DOHH2 (cell line): ENCODE results near the gene GLCCI1.

Experiments
- H3F3A ChIP-seq: fragments of 200-600 bp; sonication (generic), shearing (Covaris generic); 2 replicates; pipeline ENCODE4 v1.6.0; 2016; ENCODE audit warnings: antibody characterized with exemption, mild to moderate bottlenecking; ENCODE audit not compliant: control insufficient read depth, insufficient read depth
- H3K27ac ChIP-seq: fragments of 200-600 bp; sonication (generic); 2 replicates; pipeline ENCODE4 v1.5.1; 2014; ENCODE audit warnings: low read depth, mild to moderate bottlenecking, low read length, moderate library complexity
- H3K27me3 ChIP-seq: fragments of 200-600 bp; sonication (generic); 2 replicates; pipeline ENCODE4 v1.6.1; 2014; ENCODE audit warnings: mild to moderate bottlenecking, low read length, mixed read lengths; ENCODE audit not compliant: control insufficient read depth
- H3K36me3 ChIP-seq: fragments of 200-600 bp; sonication (generic); 2 replicates; pipeline ENCODE4 v1.6.1; 2014; ENCODE audit warnings: mild to moderate bottlenecking, low read length, moderate library complexity, mixed read lengths; ENCODE audit not compliant: control insufficient read depth
- H3K4me1 ChIP-seq: fragments of 200-600 bp; sonication (generic); 2 replicates; pipeline ENCODE4 v1.6.1; 2014; ENCODE audit warnings: mild to moderate bottlenecking, low read length, mixed read lengths; ENCODE audit not compliant: control insufficient read depth
- H3K4me2 ChIP-seq: fragments of 200-600 bp; sonication (generic); 2 replicates; pipeline ENCODE4 v1.6.0; 2014; ENCODE audit warnings: mild to moderate bottlenecking, low read length, moderate library complexity
- H3K4me3 ChIP-seq: fragments of 200-600 bp; sonication (generic); 2 replicates; pipeline ENCODE4 v1.5.1; 2014; ENCODE audit warnings: mild to moderate bottlenecking, low read length, mixed read lengths
- H3K79me2 ChIP-seq: fragments of 200-600 bp; sonication (generic); 2 replicates; pipeline ENCODE4 v1.6.1; 2014; ENCODE audit warnings: mild to moderate bottlenecking, low read length, mixed read lengths; ENCODE audit not compliant: control insufficient read depth
- H3K9me2 ChIP-seq: fragments of 200-600 bp; sonication (generic); replicated peaks from 2 replicates; pipeline ENCODE4 v1.6.1; 2014; ENCODE audit warnings: mild to moderate bottlenecking, low read length, mixed read lengths; ENCODE audit not compliant: control insufficient read depth
- H3K9me3 ChIP-seq: fragments of 200-600 bp; sonication (generic); 2 replicates; pipeline ENCODE4 v1.6.1; 2014; ENCODE audit warnings: antibody characterized with exemption, low read length, mixed read lengths; ENCODE audit not compliant: control insufficient read depth, insufficient read depth
- H4K20me1 ChIP-seq: fragments of 200-600 bp; sonication (generic); 2 replicates; pipeline ENCODE4 v1.6.0; 2014; ENCODE audit warnings: low read depth, mild to moderate bottlenecking, antibody characterized with exemption, low read length, moderate library complexity; ENCODE audit not compliant: control insufficient read depth, insufficient read depth
- EZH2phosphoT487 ChIP-seq: fragments of 200-600 bp; sonication (generic); IDR thresholded peaks from 2 replicates; pipeline ENCODE4 v1.6.1; 2017; ENCODE audit warnings: borderline replicate concordance, mild to moderate bottlenecking, antibody characterized with exemption, low read length, moderate library complexity, mixed read lengths
- TF ChIP-seq, protein P1 (sequence below): fragments of 200-600 bp; sonication (generic); IDR thresholded peaks from one replicate; pipeline ENCODE4 v1.5.1; 2014; ENCODE audit warnings: antibody characterized with exemption, mild to moderate bottlenecking, low read depth, low read length; ENCODE audit not compliant: poor library complexity, severe bottlenecking

Gene GLCCI1

DNA sequence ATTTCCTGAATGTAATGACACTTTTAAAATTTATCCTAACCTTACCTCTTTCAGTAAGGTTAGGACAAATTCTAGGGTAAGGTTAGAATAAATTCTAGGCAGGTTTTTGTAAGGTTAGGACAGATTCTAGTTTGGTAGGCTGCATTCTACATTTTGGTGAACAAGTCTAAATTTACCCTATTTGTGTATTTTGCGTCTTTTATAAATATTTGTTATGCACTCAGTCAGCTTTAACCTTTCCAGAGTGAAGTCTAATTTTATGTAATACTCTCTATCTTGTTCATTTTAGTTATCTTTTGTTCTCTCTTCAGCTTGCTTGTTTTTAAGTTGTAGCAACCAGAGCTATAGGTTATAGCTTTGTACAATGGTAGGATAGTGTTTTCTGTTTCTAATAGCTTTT is 54.0 kb downstream of the GLCCI1 start:
- no peaks in the 10 kb centered on the region for H3K4me1 ChIP-seq
- H3K4me2 ChIP-seq: no peak overlapping the region
- no peak overlapping the region for H3K27ac ChIP-seq
- peaks cover 2% of the 10 kb centered on the region; the same call in 1 of the 2 replicates for H3F3A ChIP-seq
- no peaks in the 10 kb centered on the region for H3K9me2 ChIP-seq
- no peak for TF ChIP-seq EZH2phosphoT487
- TF ChIP-seq, protein P1, sequence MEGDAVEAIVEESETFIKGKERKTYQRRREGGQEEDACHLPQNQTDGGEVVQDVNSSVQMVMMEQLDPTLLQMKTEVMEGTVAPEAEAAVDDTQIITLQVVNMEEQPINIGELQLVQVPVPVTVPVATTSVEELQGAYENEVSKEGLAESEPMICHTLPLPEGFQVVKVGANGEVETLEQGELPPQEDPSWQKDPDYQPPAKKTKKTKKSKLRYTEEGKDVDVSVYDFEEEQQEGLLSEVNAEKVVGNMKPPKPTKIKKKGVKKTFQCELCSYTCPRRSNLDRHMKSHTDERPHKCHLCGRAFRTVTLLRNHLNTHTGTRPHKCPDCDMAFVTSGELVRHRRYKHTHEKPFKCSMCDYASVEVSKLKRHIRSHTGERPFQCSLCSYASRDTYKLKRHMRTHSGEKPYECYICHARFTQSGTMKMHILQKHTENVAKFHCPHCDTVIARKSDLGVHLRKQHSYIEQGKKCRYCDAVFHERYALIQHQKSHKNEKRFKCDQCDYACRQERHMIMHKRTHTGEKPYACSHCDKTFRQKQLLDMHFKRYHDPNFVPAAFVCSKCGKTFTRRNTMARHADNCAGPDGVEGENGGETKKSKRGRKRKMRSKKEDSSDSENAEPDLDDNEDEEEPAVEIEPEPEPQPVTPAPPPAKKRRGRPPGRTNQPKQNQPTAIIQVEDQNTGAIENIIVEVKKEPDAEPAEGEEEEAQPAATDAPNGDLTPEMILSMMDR: no peak
- H3K4me3 ChIP-seq: no peak overlapping the region
- no peaks in the 10 kb centered on the region for H4K20me1 ChIP-seq
- H3K36me3 ChIP-seq: peaks cover 74% of the 10 kb centered on the region
- H3K79me2 ChIP-seq: peaks cover 18% of the 10 kb centered on the region
- H3K9me3 ChIP-seq: peaks cover 14% of the 10 kb centered on the region; the same call in 1 of the 2 replicates
- H3K27me3 ChIP-seq: no peaks in the 10 kb centered on the region

GRCh38 chr7:8035192-8035591 is 66.6 kb downstream of the GLCCI1 start:
- H3K27me3 ChIP-seq: no peaks in the 10 kb centered on the region
- H3K27ac ChIP-seq: no peak overlapping the region
- no peak for TF ChIP-seq EZH2phosphoT487
- TF ChIP-seq, protein P1: no peak
- peaks cover 10% of the 10 kb centered on the region for H3K4me1 ChIP-seq
- H3K4me3 ChIP-seq: no peak overlapping the region
- no peaks in the 10 kb centered on the region for H4K20me1 ChIP-seq
- peaks cover 2% of the 10 kb centered on the region; the same call in 1 of the 2 replicates for H3K79me2 ChIP-seq
- H3K36me3 ChIP-seq: peaks cover 57% of the 10 kb centered on the region
- no peak overlapping the region for H3K4me2 ChIP-seq
- H3F3A ChIP-seq: peaks cover 24% of the 10 kb centered on the region
- H3K9me2 ChIP-seq: no peaks in the 10 kb centered on the region
- no peaks in the 10 kb centered on the region for H3K9me3 ChIP-seq

DNA sequence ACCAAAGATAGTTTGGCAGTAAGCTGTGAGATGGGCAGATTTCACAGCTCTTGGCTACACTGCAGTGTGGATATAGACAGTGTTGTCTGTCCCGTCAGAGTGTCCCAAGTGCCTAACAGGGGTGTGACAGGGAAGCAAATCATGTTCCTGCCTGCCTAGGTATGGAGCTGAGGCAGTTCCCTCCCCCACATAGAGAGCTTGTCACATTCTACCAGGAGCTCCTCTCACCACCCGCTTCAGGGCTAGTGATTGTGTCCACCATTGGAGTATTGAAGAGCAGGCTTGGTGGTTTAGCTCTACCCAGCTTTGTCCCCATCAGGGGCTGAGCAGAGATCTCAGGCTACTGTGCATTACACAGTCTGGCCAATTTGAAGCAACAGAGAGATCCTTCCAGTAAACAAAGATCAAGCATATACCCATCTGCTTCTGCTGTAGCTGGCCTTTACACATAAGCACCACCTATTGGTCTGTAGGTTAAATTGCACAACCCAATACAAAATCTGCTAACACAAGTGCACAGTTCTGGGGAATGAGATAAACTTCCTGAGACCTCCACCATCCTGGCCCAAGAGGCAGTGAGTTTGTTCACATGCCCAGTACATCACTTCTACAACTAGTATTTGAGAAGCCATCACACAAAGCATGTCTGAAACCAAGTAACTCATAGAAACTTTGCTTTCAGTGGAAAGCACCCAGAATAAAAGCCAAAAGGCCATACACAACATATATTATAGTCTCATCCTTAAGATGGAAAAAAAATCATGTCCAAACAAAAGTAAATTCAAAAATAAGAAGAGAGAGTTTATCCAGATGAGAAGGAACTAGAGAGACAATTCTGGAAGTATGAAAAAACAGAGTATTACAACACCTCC is 67.3 kb downstream of the GLCCI1 start:
- TF ChIP-seq, protein P1: peak; percentile 93
- no peak for TF ChIP-seq EZH2phosphoT487
- Histone ChIP-seq H3K36me3 (peaks cover 58% of the 10 kb centered on the region), H3K9me3 (no peaks in the 10 kb centered on the region)

More for the DNA sequence above, 67.3 kb downstream of the GLCCI1 start:
- Histone ChIP-seq H3K27me3 (no peaks in the 10 kb centered on the region), H3K4me3 (no peak overlapping the region), H3K4me1 (peaks cover 10% of the 10 kb centered on the region), H3K4me2 (no peak overlapping the region), H3K79me2 (peaks cover 2% of the 10 kb centered on the region; the same call in 1 of the 2 replicates), H3K27ac (no peak overlapping the region), H3K9me2 (no peaks in the 10 kb centered on the region), H3F3A (peaks cover 24% of the 10 kb centered on the region), H4K20me1 (no peaks in the 10 kb centered on the region)
